Suppressor macrophage (primary cell): ENCODE data around the gene EPN2.
A peak's percentile ranks its signal among the peaks of the same experiment; 100 is the strongest.

Experiments used
- DNase-seq, 4 experiments: peaks; one replicate each; pipeline ENCODE4 v3.0.0-alpha.2; 2020 to 2022

The EPN2 gene

DNA sequence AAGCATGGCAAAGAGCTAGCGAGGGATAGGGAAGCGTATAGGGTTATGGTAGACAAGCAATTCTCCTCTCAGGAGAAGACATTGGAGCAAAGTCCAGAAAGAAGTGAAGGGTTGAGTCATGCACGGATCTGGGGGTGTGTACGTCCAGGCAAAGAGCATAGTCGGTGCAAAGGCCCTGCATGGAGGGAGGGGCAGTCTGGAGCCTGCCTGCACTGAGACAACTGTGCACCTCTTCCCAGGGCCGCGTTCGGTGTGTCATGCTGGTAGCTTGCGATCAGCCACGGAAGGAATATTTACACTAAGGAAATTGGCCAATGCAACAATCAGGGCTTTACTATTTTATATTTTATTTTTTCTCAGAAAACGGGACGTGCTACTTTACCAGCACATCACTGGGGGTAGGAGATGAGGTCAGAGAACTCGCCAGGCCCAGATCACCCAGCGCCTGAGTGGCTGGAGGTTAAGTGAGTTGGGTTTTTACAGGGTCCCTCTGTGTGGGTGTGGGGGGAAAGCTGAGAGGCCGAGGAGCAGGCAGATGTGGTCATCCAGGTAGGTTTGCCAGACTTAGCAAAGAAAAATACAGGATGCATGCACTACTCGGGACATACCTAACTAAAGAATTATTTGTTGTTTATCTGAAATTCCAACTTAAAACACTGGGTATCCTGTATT lies 132.1 kb downstream of the EPN2 start:
- DNase-seq, result no peak

GRCh38 chr17:19369846-19370492 lies 132.8 kb downstream of the EPN2 start:
- DNase-seq, result peak; percentile 27 to 55 (median 46)

DNA sequence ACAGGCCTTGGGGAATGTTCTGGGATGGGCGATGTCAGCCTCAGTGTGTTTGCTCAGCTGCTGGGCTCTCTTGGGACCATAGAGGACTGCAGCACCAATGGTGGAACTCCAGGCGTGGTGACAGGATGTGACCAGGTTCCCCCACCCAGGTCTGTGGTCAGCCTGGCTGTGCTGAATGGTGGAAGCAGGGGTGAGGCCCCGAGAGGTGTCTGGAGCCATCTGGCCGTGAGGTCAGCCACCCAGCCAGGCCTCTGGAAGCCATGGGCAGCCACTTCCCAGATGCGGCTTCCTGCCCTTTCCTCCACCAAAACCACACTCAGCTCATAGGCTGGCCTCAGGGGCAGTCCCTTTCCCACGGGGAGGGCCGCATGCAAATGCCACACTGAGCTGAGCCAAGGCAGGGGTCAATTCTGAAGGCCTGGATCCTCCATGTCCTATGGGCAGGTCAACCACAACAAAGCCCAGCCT lies 133.4 kb downstream of the EPN2 start:
- DNase-seq, result peak; percentile 73 to 87 (median 84)

- peak in 3 of 4 experiments; percentile 30 to 46 (median 43) for DNase-seq
Observed at GRCh38 chr17:19371259-19372010, 134.3 kb downstream of the EPN2 start.

DNA sequence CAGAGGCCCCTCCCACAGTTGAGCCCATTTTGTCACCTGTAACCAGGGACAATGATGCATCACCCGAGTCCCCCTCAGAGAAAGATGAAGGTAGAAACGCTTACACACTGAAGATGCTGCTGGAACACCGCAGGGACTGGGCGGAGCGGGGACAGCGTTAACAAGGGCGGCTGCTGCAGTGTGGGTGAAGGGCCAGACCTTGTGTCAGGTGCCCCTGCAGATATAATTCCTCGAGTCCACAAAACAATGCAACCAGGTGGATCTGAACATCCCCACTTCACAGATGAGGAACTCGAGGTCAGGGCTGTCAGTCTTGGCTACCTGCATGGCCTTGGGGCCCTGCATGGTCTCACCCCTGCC lies 134.8 kb downstream of the EPN2 start:
- no peak for DNase-seq

DNA sequence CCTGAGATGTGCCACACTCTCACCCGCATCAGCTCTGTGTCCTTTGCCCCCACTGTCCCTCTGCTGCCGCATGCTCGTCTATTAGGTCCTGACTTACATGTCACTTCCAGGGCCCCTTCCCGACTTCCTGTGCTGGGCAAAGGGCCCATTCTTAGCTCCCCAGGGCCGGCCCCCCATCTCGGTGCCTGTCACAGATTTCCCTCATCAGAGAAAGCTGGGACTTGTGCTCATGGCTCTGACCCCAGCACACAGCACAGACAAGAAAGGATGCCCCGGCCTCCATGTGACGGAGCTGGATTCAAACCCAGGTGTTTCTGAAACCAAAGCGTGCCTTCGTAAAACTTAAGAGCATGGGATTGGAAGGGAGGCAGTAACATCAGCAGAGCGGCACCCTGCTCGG lies 135.3 kb downstream of the EPN2 start:
- DNase-seq, result no peak

- DNase-seq, result peak; percentile 41 to 65 (median 48)
Observed at GRCh38 chr17:19372866-19373504, 135.8 kb downstream of the EPN2 start.

GRCh38 chr17:19374136-19374535 lies 137.0 kb downstream of the EPN2 start:
- DNase-seq, result no peak

GRCh38 chr17:19375732-19376131 lies 138.6 kb downstream of the EPN2 start:
- no peak for DNase-seq

GRCh38 chr17:19376811-19377210 lies 139.6 kb downstream of the EPN2 start:
- DNase-seq, result no peak

DNA sequence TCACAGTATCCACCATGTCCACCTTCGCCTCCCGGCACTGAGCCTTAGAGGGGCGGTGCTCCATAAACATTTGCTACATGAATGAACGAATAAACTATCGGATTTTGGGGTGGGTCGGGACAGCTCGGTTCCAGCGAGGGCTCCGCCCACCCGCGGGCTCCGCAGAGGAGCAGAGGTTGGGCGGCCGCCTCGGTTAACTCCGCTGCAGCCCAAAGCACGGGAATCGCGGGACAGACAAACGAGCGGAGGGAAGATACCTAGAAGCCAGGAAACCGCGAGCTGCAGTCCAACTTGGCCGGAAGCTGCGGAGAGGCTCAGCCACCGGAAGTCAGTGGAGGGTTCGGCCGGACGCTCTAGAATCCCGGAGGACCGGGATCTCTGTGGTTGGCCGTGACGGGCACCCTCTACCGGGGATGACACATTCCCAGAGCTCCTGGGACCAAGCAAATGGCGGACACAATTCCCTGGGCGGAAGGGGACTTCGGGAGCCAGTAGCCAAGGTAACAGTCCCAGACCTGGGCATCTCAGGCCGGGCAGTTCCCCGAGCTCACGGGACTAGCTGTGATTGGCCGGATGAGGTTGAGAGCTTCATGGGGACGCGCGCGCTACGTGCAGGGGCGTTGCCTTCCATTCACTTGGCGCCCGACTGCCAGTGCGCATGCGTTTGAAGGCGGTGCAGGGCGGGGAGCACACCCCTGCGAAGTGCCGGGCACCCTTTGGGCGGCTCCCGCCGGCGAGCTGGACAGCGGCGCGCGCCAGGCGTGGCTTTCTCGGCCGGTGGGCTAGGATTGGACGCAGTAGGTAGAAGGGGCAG lies 140.6 kb downstream of the EPN2 start:
- DNase-seq, result peak; percentile 99

DNA sequence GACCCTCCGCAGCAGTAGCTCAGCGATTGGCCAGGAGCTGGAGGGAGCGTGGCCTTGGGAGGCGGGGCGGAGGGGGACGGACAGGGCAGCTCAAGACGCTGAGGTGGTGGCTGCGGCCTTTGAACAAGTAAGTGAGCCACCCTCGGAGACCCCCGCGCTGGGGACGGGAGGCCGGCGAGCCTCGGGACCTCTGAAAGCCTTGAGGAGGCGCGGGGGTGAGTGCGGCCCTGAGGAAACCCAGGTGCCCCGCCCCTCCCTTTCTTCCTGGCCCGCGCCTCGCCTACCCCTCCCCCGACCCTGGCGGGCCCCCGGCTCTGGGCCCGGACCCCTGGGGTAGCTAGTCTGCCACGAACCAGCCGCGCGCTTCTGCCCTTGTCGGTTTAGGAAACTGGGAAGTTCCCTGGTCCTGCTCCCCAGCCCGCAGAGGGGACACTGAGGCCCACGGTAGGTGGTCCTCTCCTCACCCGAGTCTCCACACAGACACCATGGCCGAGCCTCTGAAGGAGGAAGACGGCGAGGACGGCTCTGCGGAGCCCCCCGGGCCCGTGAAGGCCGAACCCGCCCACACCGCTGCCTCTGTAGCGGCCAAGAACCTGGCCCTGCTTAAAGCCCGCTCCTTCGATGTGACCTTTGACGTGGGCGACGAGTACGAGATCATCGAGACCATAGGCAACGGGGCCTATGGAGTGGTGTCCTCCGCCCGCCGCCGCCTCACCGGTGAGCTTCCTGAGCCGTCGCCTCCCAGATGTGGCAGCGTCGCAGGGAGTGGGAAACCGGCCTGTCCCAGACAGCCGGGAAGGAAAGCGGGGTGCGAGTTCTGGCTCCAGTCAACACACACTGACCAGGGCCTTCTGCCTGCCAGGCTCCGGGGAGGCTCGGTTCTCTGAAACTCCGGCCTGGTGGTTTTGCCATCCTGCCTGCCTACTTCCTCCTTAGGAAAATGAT lies 141.5 kb downstream of the EPN2 start, which contains the start of gene MAPK7:
Gene MAPK7, plus strand, starts transcription at position 83 of the 945 bp plus-strand sequence. Its CDS starts 403 bp downstream, at position 486.
- peak in 3 of 4 experiments; percentile 51 to 59 (median 56) for DNase-seq

GRCh38 chr17:19379361-19380065 lies 142.3 kb downstream of the EPN2 start:
- no peak for DNase-seq

- no peak for DNase-seq
Observed at GRCh38 chr17:19380481-19381301, 143.5 kb downstream of the EPN2 start.

DNA sequence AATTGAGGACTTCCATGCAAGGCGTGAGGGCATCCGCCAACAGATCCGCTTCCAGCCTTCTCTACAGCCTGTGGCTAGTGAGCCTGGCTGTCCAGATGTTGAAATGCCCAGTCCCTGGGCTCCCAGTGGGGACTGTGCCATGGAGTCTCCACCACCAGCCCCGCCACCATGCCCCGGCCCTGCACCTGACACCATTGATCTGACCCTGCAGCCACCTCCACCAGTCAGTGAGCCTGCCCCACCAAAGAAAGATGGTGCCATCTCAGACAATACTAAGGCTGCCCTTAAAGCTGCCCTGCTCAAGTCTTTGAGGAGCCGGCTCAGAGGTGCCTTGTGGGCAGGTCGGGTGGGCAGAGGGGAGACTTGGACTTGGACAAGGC lies 144.2 kb downstream of the EPN2 start:
- no peak for DNase-seq

GRCh38 chr17:19381741-19382444 lies 144.7 kb downstream of the EPN2 start:
- DNase-seq, result no peak

GRCh38 chr17:19382531-19383444 lies 145.6 kb downstream of the EPN2 start:
- no peak for DNase-seq
